Endothelial cell of umbilical vein (primary cell): Measurements from ENCODE around the gene ESRRA.

ENCODE experiments used
- EZH2 ChIP-seq: IDR thresholded peaks from 2 replicates; pipeline ENCODE4 v1.6.1; 2012; ENCODE audit warnings: borderline replicate concordance, low read depth, mild to moderate bottlenecking, moderate library complexity, low read length, inconsistent platforms; ENCODE audit not compliant: severe bottlenecking
- MYC ChIP-seq: IDR thresholded peaks from one replicate; pipeline ENCODE4 v1.6.1; 2011; ENCODE audit warnings: mild to moderate bottlenecking, low read depth, low read length
- POLR2A ChIP-seq: IDR thresholded peaks from 2 replicates; pipeline ENCODE4 v1.6.1; 2012; ENCODE audit warnings: low read depth, mild to moderate bottlenecking, control low read depth, low read length
- TF ChIP-seq, protein P1 (sequence below), 2 donors: IDR thresholded peaks; 1 replicate in 1 of 2; 2 replicates in 1 of 2; pipeline ENCODE4 v1.5.1; 2011; ENCODE audit warnings: low read length in 2 of 2, mild to moderate bottlenecking in 2 of 2, moderate library complexity in 2 of 2, control low read depth in 1 of 2, inconsistent platforms in 1 of 2, low read depth in 1 of 2; ENCODE audit not compliant: insufficient read depth in 1 of 2; ENCODE audit errors: extremely low read depth in 1 of 2
- TF ChIP-seq, protein P2 (sequence below): IDR thresholded peaks from 2 replicates; pipeline ENCODE4 v1.6.1; 2011; ENCODE audit not compliant: insufficient read depth, insufficient read length

DNA sequence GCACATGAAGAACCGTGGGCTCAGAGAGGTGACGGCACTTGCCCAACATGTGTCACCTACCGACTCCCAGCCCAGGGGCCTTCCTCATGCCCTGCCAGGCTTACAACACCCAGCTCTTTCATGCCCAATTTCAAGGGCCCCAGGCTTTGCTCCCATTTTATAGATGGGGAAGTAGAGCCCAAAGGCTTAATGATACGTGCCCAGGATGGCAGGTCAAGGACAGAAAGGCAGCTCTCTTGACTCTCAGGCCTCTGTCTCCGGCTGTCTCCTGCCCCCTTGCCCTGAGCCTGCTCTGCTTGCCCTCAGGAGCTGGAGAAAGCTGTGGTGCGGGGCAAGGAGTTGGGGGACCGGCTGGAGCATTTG is 43.7 kb downstream of the ESRRA start:
- TF ChIP-seq POLR2A (no peak), MYC (no peak), EZH2 (no peak)
- TF ChIP-seq, protein P1, sequence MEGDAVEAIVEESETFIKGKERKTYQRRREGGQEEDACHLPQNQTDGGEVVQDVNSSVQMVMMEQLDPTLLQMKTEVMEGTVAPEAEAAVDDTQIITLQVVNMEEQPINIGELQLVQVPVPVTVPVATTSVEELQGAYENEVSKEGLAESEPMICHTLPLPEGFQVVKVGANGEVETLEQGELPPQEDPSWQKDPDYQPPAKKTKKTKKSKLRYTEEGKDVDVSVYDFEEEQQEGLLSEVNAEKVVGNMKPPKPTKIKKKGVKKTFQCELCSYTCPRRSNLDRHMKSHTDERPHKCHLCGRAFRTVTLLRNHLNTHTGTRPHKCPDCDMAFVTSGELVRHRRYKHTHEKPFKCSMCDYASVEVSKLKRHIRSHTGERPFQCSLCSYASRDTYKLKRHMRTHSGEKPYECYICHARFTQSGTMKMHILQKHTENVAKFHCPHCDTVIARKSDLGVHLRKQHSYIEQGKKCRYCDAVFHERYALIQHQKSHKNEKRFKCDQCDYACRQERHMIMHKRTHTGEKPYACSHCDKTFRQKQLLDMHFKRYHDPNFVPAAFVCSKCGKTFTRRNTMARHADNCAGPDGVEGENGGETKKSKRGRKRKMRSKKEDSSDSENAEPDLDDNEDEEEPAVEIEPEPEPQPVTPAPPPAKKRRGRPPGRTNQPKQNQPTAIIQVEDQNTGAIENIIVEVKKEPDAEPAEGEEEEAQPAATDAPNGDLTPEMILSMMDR (IDR thresholded peaks at IDR 0.05; ENCODE audit: extremely low read depth in 1 of 2, insufficient read depth in 1 of 2, low read depth in 1 of 2, low read length in 2 of 2) = no peak
- TF ChIP-seq, protein P2, sequence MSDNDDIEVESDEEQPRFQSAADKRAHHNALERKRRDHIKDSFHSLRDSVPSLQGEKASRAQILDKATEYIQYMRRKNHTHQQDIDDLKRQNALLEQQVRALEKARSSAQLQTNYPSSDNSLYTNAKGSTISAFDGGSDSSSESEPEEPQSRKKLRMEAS = no peak
